GM12892 (cell line): ENCODE results near the gene PLAAT3.
"Not testable (repeated sequence)": the region's sequence is repeated elsewhere in the genome, so short reads cannot be mapped to it uniquely, and the experiment has no call there.

ENCODE experiments used
- POLR2A ChIP-seq: IDR thresholded peaks from 2 replicates; pipeline ENCODE4 v1.6.1; 2011; ENCODE audit warnings: low read depth, low read length, control low read depth
- POLR2AphosphoS5 ChIP-seq: IDR thresholded peaks from 2 replicates; pipeline ENCODE4 v1.6.1; 2011; ENCODE audit warnings: low read depth, low read length, control low read depth
- TAF1 ChIP-seq: IDR thresholded peaks from 2 replicates; pipeline ENCODE4 v1.6.1; 2011; ENCODE audit warnings: low read depth, mild to moderate bottlenecking, control low read depth, low read length, borderline replicate concordance

- TF ChIP-seq POLR2A, TAF1, POLR2AphosphoS5: not testable (repeated sequence)
These were observed 85.4 kb downstream of the PLAAT3 start for GRCh38 chr11:63528729-63529278.
